Metanephros (tissue), 2 donors: ENCODE results near the gene AP1M2. TPM values are rescaled to one million over a fixed set of nuclear protein-coding genes. Genes with fewer than 3 reads are reported as not detected.

Experiments
- small RNA-seq: library from RNA; depleted of rRNA; stranded (forward); fragments of <200 nt; gene quantifications from one replicate; pipeline ENCODE3, GENCODE V24; 2014; ENCODE audit warnings: low replicate concordance
- total RNA-seq: library from RNA; depleted of rRNA; stranded (reverse); fragments of >200 nt; gene quantifications from one replicate; pipeline ENCODE4 v1.2.3, GENCODE V29; 2014

Gene AP1M2
- 39.8 TPM for total RNA-seq

DNA sequence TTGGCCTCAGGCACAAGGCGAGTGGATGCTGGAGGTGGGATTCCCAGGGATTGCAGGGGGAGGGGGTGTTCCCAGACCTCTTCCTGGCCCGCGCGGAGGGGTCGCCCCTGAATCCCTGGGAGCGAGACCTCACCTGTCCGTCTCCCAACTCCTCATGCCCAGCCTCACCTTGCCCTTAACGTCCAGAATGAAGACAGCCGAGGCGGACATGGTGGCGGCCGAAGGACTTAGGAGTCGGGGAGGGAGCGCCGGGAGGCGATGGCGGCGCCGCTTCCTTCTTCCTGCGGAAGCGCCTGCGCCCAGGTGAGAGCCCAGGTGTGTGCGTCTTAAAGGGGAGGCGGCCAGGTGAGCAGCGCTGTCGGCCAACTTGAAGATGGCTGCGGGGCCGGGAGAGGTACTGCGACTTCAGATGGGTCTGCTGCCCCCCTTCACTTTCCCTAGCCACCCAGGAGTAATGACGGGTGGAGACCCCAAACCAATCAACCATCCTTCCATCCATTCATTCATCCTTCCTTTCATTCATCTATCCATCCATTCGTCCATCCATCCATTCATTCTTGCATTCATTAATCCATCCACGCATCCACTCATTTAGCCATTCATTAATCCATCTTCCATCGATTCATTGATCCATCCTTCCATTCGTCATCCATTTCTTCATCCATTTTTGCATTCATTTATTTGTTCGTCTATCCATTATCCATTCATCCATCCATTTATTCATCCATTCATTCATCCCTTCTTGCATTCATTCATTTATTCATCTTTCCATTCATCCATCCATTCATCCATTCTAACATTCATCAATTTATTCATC, at the start of gene AP1M2:
Gene AP1M2, minus strand, starts transcription at position 291 of the 817 bp plus-strand sequence. Its CDS starts 81 bp downstream, at position 210.

DNA sequence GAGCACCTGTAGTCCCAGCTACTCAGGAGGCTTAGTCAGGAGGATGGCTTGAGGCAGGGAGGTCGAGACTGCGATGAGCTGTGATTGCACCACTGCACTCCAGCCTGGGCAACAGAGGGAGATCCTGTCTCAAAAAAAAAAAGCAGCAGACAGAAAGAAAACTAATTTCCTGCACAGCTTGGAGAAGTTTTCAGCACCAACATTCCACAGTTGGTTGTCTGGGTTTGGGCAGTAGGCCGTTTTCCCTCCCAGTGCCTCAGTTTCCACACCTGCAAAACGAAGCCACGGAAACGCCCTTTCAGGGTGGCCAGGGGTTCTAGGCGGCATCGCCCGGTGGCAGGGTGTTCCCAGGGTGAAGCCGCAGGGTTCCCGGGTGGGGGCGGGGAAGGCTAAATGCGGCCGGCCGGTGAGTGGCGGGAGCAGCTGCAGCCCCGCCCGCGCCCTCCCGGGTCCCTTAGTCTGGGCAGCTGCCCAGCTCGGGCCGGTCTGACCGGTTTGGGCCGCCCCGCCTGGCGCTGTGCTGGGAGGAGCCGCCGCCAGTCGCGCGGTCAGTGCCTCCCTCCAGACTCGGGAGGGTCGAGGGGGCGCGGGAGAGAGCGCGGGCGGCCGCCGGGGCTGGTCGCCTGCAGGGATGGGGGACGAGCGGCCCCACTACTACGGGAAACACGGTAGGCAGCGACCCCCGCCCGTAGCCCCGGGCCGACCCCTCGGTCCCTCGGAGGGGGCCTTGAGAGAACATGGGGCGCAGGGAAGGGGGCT, 38.1 kb upstream of the AP1M2 start, which contains the start of gene SLC44A2:
Gene SLC44A2, plus strand, starts transcription at position 551 of the 759 bp plus-strand sequence. Its CDS starts 81 bp downstream, at position 632.

DNA sequence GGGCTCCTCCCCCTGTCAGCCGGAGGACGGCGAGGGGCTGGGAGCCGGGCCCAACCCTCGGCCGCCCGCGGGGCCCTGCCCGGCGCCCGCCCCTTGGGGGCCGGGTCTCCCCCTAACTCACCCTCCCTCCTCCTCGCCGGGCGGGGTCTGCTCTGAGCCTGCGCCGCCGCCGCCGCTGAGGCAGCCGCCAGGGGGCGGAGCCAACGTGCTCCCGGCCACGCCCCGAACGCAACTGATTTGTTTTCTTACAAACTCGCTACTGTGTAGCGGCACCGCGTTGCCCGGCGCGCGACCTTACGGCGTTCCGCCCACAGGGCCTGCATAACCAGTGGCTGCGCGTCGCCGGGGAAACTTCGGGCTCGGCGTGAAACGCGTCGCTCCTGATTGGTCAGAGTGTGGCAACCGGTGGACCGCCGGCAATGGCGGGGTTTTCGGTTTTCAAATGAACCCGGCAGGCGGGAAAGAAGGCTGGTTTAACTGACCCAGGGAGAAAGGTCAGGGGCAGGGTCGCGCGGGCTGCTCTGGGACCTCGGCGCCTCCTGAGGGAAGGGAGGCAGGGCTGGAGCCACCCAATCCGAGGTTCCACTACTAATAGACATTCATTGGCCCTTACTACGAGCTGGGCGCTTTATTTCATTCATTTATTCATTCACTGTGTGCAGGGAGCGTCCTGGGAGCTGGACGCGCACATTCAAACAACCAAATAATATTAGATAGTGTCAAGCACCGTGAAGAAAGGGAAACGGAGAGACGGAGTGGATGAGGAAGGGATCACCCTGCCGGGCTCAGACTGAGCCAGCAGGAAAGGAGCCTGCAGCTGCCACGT, 18.1 kb downstream of the AP1M2 start, which contains the start of gene CDKN2D:
Gene CDKN2D, minus strand, starts transcription at position 154 of the 826 bp plus-strand sequence. CDS start 326 bp downstream, outside the sequence.

DNA sequence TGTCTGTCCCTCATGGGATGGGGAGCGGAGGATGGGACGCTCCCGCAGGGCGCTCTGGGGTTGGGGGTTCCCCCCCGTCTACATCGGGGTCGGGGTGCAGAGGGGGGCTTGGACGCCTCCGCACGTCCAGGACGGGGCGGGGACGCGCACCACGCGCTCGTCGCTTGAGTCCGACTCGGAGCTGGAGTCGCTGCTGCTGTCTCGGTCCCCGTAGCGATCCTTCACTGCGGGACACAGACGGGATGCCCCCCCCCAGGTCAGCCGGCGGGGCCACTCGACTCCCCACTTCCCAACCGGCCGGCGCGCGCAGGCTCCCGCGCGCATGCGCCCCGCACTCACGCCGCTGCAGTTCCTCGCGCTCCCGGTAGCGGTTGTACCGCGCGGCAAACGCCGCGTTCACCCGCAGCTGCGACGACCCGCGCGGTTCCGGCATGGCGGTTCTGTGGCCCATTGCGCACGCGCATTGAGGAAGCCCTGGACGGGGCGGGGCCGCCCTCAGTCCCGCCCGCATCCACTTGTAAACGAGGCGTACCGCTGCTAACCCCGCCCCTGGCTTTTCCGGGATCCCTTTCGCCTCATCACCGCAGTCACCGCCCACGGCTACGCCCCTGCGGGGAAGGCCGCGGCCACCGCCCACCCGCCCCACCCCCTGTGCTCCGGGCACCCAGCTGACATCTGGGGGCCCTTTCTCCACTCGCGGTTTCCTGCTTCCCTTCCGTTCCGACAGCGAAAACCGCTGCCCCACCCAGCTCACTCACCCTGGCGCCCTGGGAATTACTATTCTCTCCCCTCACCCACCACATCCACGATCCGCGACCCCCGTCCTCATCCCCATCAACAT, 21.3 kb downstream of the AP1M2 start, which contains the start of gene KRI1:
Gene KRI1, minus strand, starts transcription at position 444 of the 841 bp plus-strand sequence. Its CDS starts 11 bp downstream, at position 433.

DNA sequence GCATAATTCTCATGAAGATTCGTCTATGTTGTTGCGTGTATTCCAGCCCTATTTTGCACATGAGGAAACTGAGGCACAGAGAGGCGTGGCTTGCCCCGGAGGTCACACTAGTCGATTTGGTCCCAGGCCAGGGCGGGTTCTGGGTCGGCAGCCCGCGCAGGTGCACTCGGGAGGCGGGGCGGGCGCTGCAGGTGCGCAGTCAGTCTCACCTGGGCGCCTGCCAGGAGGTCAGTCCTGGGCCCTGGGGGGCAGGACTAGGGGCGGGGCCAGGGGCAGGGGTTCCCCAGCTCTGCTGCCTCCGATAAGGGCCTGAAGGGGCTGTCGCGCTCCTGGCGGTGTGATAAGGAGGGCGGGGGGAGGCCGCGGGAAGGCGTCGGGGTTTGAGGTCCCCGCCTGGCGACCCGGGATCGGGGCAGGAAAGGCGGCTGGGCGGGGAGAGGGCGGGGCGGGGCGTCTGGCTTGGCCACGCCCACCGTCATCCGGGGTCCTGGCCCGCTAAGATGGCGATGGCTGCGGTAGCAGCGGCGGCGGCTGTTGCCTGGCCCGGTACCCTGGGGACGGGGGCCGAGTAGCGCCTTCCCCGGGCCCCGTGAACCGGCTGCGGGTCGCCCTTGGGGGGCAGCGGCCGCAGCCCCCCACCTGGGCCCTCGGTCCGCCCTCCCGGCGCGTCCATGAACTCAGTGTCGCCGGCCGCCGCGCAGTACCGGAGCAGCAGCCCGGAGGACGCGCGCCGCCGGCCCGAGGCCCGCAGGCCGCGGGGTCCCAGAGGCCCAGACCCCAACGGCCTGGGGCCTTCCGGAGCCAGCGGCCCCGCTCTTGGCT, 43.5 kb downstream of the AP1M2 start, which contains the start of gene ATG4D:
Gene ATG4D, plus strand, starts transcription at position 485 of the 822 bp plus-strand sequence. Its CDS starts 187 bp downstream, at position 672.

Small RNA genes lying within 50 kb of the gene (small RNA-seq; reads per million reads assigned to genes)
- gene MIR1238 (not detected), gene RNU7-140P (not detected)

Other genes with a start within 250 kb of the AP1M2 start
- gene ICAM3, start 247.7 kb downstream of the AP1M2 start, total RNA-seq: 17.2 TPM
- 156 TPM for gene TYK2, start 206.7 kb downstream of the AP1M2 start, total RNA-seq
- 98.3 TPM for gene CDC37, start 183.8 kb downstream of the AP1M2 start, total RNA-seq
- gene PDE4A, start 166.8 kb downstream of the AP1M2 start, total RNA-seq: 4.8 TPM
- gene KEAP1, start 84.0 kb downstream of the AP1M2 start, total RNA-seq: 56.5 TPM
- 1.7 TPM for gene S1PR5, start 69.9 kb downstream of the AP1M2 start, total RNA-seq
- 24.1 TPM for gene ATG4D, start 43.4 kb downstream of the AP1M2 start, total RNA-seq
- 22.5 TPM for gene KRI1, start 21.3 kb downstream of the AP1M2 start, total RNA-seq
- 24.2 TPM for gene CDKN2D, start 18.3 kb downstream of the AP1M2 start, total RNA-seq
- gene SLC44A2, start 38.2 kb upstream of the AP1M2 start, total RNA-seq: 151 TPM
- gene ILF3, start 67.0 kb upstream of the AP1M2 start, total RNA-seq: 187 TPM
- 43.9 TPM for gene QTRT1, start 114.1 kb upstream of the AP1M2 start, total RNA-seq
- 172 TPM for gene DNM2, start 130.8 kb upstream of the AP1M2 start, total RNA-seq
- 40.9 TPM for gene TMED1, start 248.9 kb upstream of the AP1M2 start, total RNA-seq